Common myeloid progenitor, CD34-positive (primary cell): ENCODE data around the gene XPA.

Source experiments
- CTCF ChIA-PET: fragments of 350-600 bp; sonication (Branson Sonifier 250); formaldehyde crosslinking; loops from one replicate; lab custom pipeline; 2021; ENCODE audit warnings: antibody characterized with exemption; lab: Charles Lee
- POLR2A ChIA-PET: fragments of 350-600 bp; sonication (Branson Sonifier 250); formaldehyde crosslinking; loops from one replicate; lab custom pipeline; 2021; ENCODE audit warnings: antibody characterized with exemption; lab: Charles Lee
- DNase-seq, 3 donors: peaks; one replicate each; pipeline versions ENCODE4 v3.0.0 to v3.0.0-alpha.2; 2013
- H3K27ac ChIP-seq, 2 experiments: 1 replicate in 1 of 2; 2 replicates in 1 of 2; pipeline ENCODE4 v1.7.0; 2013; ENCODE audit warnings: inconsistent platforms in 2 of 2, low read length in 2 of 2, mild to moderate bottlenecking in 2 of 2, low read depth in 1 of 2, moderate library complexity in 1 of 2; ENCODE audit not compliant: severe bottlenecking in 2 of 2, insufficient read depth in 1 of 2, poor library complexity in 1 of 2
- H3K27me3 ChIP-seq, 5 experiments: replicated peaks in 2 of 5; 1 replicate in 3 of 5; 2 replicates in 2 of 5; pipeline versions ENCODE4 v1.6.1 to v1.7.0; 2013; ENCODE audit warnings: low read length in 4 of 5, mild to moderate bottlenecking in 2 of 5, moderate library complexity in 2 of 5, inconsistent platforms in 1 of 5; ENCODE audit not compliant: insufficient read depth in 5 of 5, control insufficient read depth in 4 of 5
- H3K36me3 ChIP-seq, 4 experiments: 1 replicate in 2 of 4; 2 replicates in 2 of 4; pipeline versions ENCODE4 v1.6.1 to v1.7.0; 2013; ENCODE audit warnings: low read length in 3 of 4, control low read depth in 1 of 4, mild to moderate bottlenecking in 1 of 4; ENCODE audit not compliant: control insufficient read depth in 4 of 4, insufficient read depth in 4 of 4
- H3K4me1 ChIP-seq, 4 experiments: 1 replicate in 3 of 4; 2 replicates in 1 of 4; pipeline versions ENCODE4 v1.6.1 to v1.7.1; 2013; ENCODE audit warnings: low read length in 3 of 4, mild to moderate bottlenecking in 3 of 4, control low read depth in 1 of 4, inconsistent platforms in 1 of 4, moderate library complexity in 1 of 4; ENCODE audit not compliant: control insufficient read depth in 4 of 4, insufficient read depth in 4 of 4; ENCODE audit errors: control extremely low read depth in 1 of 4
- H3K4me3 ChIP-seq, 7 experiments: 1 replicate in 4 of 7; 2 replicates in 3 of 7; pipeline versions ENCODE4 v1.5.1 to v1.7.0; 2013; ENCODE audit warnings: mild to moderate bottlenecking in 7 of 7, low read length in 6 of 7, moderate library complexity in 6 of 7, inconsistent platforms in 2 of 7, low read depth in 2 of 7, control low read depth in 1 of 7; ENCODE audit not compliant: insufficient read depth in 4 of 7, control insufficient read depth in 1 of 7; ENCODE audit errors: extremely low read depth in 1 of 7
- H3K9me3 ChIP-seq, 5 experiments: 1 replicate in 4 of 5; 2 replicates in 1 of 5; pipeline versions ENCODE4 v1.6.1 to v1.7.1; 2013; ENCODE audit warnings: low read length in 4 of 5, mild to moderate bottlenecking in 2 of 5, inconsistent platforms in 1 of 5, low read depth in 1 of 5, moderate library complexity in 1 of 5; ENCODE audit not compliant: control insufficient read depth in 4 of 5, insufficient read depth in 2 of 5; ENCODE audit errors: control extremely low read depth in 1 of 5
- WGBS: methylation state at CpG from one replicate; pipeline ENCODE4 v1.1.5; 2013; ENCODE audit not compliant: insufficient coverage; 5-methylcytosine and 5-hydroxymethylcytosine counted together

XPA gene

DNA sequence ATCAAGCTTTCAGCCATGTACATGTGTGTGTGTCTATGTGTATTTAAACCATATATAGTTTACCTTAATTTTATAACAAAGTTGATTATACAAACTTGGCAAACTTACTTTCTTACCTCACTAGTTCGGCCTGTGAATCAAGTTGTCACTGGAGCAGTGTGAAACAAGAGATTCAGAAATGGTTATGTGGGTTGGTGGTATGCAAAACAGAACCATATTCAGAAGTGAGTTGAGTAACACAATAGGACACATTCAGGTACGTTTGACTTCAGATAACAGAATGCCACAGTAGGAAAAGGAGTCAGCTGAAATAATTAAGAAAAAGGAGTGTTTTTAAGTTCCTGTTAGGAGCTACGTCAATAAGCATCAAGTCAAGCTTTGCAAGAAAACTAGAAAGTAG lies 21.5 kb downstream of the XPA start:
- Histone ChIP-seq H3K9me3 (no peaks in the 10 kb centered on the region), H3K27ac (no peak overlapping the region), H3K4me1 (no peaks in the 10 kb centered on the region), H3K4me3 (no peak overlapping the region), H3K27me3 (no peaks in the 10 kb centered on the region), H3K36me3 (peaks cover 25 to 79% (median 59%) of the 10 kb centered on the region in 4 experiments)
- CTCF ChIA-PET: no interaction called here
- POLR2A ChIA-PET: no interaction called here
- WGBS: 100% methylated on average over 2 of the region's 3 CpGs
- DNase-seq: no peak

DNA sequence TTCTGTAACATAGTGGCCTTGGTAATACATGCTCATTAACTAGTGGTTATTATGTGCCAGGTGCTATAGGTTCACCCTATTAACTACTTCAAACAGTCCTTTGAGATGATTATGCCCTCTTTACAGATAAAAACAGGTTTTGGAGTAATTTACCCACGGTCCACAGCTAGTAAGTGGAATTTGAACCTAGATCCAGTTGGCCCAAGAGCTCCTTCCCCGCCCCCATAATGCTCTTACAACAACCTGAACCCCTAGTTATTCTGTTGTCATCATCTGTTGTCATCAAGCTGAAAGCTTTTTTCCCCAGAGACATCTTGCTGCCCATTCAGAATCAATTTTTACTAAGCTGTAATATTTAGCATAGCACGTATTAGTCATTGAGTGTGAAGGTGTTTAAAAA lies 23.2 kb downstream of the XPA start:
- H3K4me3 ChIP-seq: no peak overlapping the region
- H3K27me3 ChIP-seq: no peaks in the 10 kb centered on the region
- ChIA-PET CTCF (interaction anchor here (1.3 kb wide), 1 partner anchor 16 kb away, joined by 3 read pairs; no protein-coding TSS in a partner anchor), POLR2A (no interaction called here)
- DNase-seq: no peak
- H3K4me1 ChIP-seq: no peaks in the 10 kb centered on the region
- H3K36me3 ChIP-seq: peaks cover 25 to 88% (median 67%) of the 10 kb centered on the region in 4 experiments
- WGBS: 100% methylated on average over 2 of the region's 3 CpGs
- H3K9me3 ChIP-seq: no peaks in the 10 kb centered on the region
- H3K27ac ChIP-seq: no peak overlapping the region

DNA sequence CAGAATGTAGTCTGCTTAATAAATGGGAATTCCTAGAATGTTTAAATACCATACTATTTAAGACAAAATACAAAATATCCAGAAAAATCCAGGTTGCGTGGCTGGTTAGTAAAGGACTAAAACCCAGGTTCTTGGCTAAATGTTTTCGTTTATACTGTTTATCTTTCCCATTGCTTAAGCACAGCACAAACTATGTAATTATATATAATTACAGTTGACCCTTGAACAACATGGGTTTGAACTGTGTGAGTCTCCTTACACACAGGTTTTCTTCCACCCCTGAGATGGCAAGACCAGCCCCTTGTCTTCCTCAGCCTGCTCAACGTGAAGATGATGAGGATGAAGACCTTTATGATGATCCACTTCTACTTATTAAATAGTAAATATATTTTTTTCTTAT lies 24.7 kb downstream of the XPA start:
- H3K27ac ChIP-seq: no peak overlapping the region
- H3K36me3 ChIP-seq: peaks cover 30 to 90% (median 69%) of the 10 kb centered on the region in 4 experiments
- no peaks in the 10 kb centered on the region for H3K9me3 ChIP-seq
- CTCF ChIA-PET: interaction anchor here (1.1 kb wide), 1 partner anchor 9 kb away, joined by 3 read pairs; no protein-coding TSS in a partner anchor
- no peak for DNase-seq
- WGBS: 100% methylated on average over 1 of the region's 3 CpGs
- no peaks in the 10 kb centered on the region for H3K27me3 ChIP-seq
- POLR2A ChIA-PET: no interaction called here
- H3K4me3 ChIP-seq: no peak overlapping the region
- no peaks in the 10 kb centered on the region for H3K4me1 ChIP-seq

DNA sequence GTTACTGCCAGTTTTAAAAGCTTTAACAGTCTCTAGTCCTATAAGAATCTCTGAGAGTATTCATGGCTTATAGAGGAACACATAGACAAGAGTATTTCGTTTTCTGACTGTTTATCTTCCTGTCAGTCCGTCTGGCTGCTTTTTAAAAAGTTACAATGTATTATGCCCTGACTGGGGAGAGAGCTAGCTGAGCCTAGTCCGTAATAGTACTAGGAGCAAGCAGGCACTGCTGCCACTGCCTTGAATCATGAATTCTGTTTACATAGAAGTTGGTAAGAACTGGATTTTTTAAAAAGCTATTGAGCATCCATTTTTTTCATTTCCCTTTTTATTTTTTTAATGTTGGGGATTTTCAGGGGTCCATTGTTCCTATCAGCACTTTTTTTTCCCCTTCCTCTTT lies 26.6 kb downstream of the XPA start:
- Histone ChIP-seq H3K27ac (no peak overlapping the region), H3K27me3 (no peaks in the 10 kb centered on the region), H3K4me3 (no peak overlapping the region), H3K9me3 (no peaks in the 10 kb centered on the region), H3K36me3 (peaks cover 32 to 94% (median 77%) of the 10 kb centered on the region in 4 experiments), H3K4me1 (peaks cover 0 to 9% (median 1%) of the 10 kb centered on the region in 4 experiments)
- no peak for DNase-seq
- POLR2A ChIA-PET: interaction anchor here (0.6 kb wide), 1 partner anchor 51 kb away, joined by 3 read pairs; no protein-coding TSS in a partner anchor
- CTCF ChIA-PET: interaction anchor here (0.8 kb wide), 1 partner anchor 10 kb away, joined by 4 read pairs; no protein-coding TSS in a partner anchor
- WGBS: 95% methylated on average over 3 of the region's 3 CpGs

DNA sequence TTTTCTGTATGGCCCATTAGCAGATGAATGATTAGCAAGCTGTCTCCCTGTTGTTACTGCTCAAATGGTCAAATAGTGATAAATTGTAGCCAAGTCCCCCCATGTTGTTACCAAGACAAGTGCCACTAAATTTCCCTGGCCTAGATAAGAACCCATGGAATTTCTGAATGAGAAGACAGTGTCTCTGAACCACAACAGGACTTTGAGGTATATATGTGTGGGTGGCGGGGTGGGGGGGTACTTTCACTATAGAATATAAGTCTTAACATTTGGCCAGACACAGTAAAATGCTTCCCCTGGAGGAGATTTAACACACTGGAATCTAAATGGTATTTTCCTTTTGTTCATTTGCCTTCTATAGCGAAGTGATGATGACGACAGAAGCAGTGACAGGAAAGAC lies 28.7 kb downstream of the XPA start:
- H3K4me3 ChIP-seq: no peak overlapping the region
- POLR2A ChIA-PET: no interaction called here
- H3K27me3 ChIP-seq: no peaks in the 10 kb centered on the region
- peaks cover 35 to 94% (median 76%) of the 10 kb centered on the region in 4 experiments for H3K36me3 ChIP-seq
- CTCF ChIA-PET: no interaction called here
- DNase-seq: no peak
- no peaks in the 10 kb centered on the region for H3K9me3 ChIP-seq
- WGBS: 100% methylated on average over 2 of the region's 3 CpGs
- no peak overlapping the region for H3K27ac ChIP-seq
- peaks cover 0 to 9% (median 1%) of the 10 kb centered on the region in 4 experiments for H3K4me1 ChIP-seq

DNA sequence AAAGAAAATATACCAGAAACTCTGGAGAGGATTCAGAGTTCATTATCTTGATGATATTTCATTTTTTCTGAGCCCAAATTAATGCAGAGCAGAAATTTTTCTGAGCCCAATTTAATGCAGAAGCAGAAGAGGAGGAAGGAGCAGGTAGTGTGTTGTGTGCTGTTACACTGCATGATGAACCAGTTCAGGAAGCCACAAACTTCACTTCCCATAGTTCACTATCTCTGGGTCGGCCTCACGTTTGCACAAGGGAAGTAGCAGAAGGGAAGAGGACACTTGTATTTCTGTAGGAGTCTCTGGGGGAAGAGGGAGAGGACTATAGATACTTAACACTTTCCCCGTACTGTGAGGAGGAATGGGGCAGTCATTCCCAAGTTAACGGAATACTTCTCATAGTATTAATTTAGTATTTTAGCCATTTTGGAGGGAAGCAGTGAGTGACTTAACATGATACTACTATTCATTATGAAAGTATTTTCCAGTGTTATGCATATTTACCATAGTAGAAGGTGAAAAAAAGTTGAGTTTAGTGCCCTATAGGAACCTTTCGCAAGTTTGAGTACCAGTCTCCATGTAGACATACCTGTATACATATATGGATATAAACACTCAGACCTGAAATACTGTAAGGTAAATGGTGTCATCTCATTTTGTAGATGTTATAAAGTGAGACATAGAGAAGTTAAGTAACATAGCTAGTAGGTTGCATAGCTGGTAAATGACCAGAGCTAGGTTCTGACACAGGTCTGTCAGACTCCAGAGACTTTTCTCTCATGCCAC lies 30.0 kb downstream of the XPA start:
- CTCF ChIA-PET: no interaction called here

DNA sequence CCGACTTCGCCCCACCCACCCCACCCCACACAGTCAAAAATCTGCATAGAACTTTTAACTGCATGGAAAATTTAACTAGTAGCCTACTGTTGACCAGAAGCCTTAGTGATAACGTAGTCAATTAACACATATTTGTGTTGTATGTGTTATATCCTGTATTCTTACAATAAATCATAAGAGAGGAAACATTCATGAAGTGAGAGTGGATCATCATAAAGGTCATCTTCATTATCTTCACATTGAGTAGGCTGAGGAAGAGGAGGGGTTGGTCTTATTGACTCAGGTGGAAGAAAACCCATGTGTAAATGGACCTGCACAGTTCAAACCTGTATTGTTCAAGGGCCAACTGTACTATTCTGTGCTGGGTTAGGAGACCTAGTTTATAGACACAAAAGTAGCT lies 31.4 kb downstream of the XPA start:
- ChIA-PET POLR2A (no interaction called here), CTCF (interaction anchor here (1.8 kb wide), 1 partner anchor 26 kb away, joined by 4 read pairs; no protein-coding TSS in a partner anchor)
- Histone ChIP-seq H3K9me3 (no peaks in the 10 kb centered on the region), H3K4me3 (no peak overlapping the region), H3K4me1 (peaks cover 0 to 9% (median 1%) of the 10 kb centered on the region in 4 experiments), H3K27me3 (no peaks in the 10 kb centered on the region), H3K36me3 (peaks cover 41 to 91% (median 67%) of the 10 kb centered on the region in 4 experiments), H3K27ac (no peak overlapping the region)
- DNase-seq: no peak
- no CpG with 5 or more reads among the region's 3 CpGs for WGBS

More for the DNA sequence above, 30.0 kb downstream of the XPA start:
- no peak overlapping the region for H3K4me3 ChIP-seq
- no CpG with 5 or more reads among the region's 5 CpGs for WGBS
- peaks cover 42 to 93% (median 73%) of the 10 kb centered on the region in 4 experiments for H3K36me3 ChIP-seq
- H3K27me3 ChIP-seq: no peaks in the 10 kb centered on the region
- H3K9me3 ChIP-seq: no peaks in the 10 kb centered on the region
- POLR2A ChIA-PET: no interaction called here
- DNase-seq: peak in 1 of 3 donors; percentile 5
- peaks cover 0 to 9% (median 1%) of the 10 kb centered on the region in 4 experiments for H3K4me1 ChIP-seq
- no peak overlapping the region for H3K27ac ChIP-seq
